ENCODE results near the gene HSPA1A. TPM values are rescaled to one million over a fixed set of nuclear protein-coding genes. Genes with fewer than 3 reads are reported as not detected.

Gene HSPA1A
- polyA plus RNA-seq, 3 donors from 2014 or later = 9.7 to 81.3 (median 22.5) TPM

GRCh38 chr6:31776989-31777666 is 38.2 kb upstream of the HSPA1A start, which contains the start of gene VWA7:
TSS of gene VWA7 (minus strand) at chr6:31777328. CDS start at chr6:31776779, 549 bp downstream.
- H3K4me3 Mint-ChIP-seq = peak within 1 kb of the TSS in 3 of 5 donors; percentile 35 to 56 (median 38)

GRCh38 chr6:31777667-31778050 is 37.7 kb upstream of the HSPA1A start:
- Mint-ChIP-seq H3K27me3 (ENCODE audit: low read depth in 3 of 3) (peaks cover 0 to 2% (median 2%) of the 10 kb centered on the region in 3 donors), H3K4me1 (peaks cover 14 to 27% of the 10 kb centered on the region in 2 donors), H3K4me3 (no peak overlapping the region), H3K9me3 (no peaks in the 10 kb centered on the region), H3K27ac (peak overlapping the region in 4 of 6 donors; percentile 24 to 49 (median 40)), H3K36me3 (peaks cover 0 to 4% (median 0%) of the 10 kb centered on the region in 3 donors)
- no peak for DNase-seq

More at GRCh38 chr6:31776989-31777666, 38.2 kb upstream of the HSPA1A start, which contains the start of gene VWA7:
- Mint-ChIP-seq H3K4me1 (peaks cover 16 to 31% of the 10 kb centered on the region in 2 donors), H3K27ac (peak within 1 kb of the TSS; percentile 24 to 57 (median 42)), H3K27me3 (ENCODE audit: low read depth in 3 of 3) (peaks cover 0 to 2% (median 2%) of the 10 kb centered on the region in 3 donors), H3K9me3 (no peaks in the 10 kb centered on the region), H3K36me3 (peaks cover 0 to 3% (median 0%) of the 10 kb centered on the region in 3 donors)
- peak; percentile 59 to 67 (median 64) for DNase-seq

GRCh38 chr6:31778193-31778592 is 37.1 kb upstream of the HSPA1A start:
- DNase-seq = no peak
- peaks cover 0 to 8% (median 0%) of the 10 kb centered on the region in 3 donors for H3K36me3 Mint-ChIP-seq
- H3K27me3 Mint-ChIP-seq (ENCODE audit: low read depth in 3 of 3) = peaks cover 0 to 4% (median 0%) of the 10 kb centered on the region in 3 donors
- no peaks in the 10 kb centered on the region for H3K9me3 Mint-ChIP-seq
- H3K4me3 Mint-ChIP-seq = no peak overlapping the region
- peaks cover 10 to 22% of the 10 kb centered on the region in 2 donors for H3K4me1 Mint-ChIP-seq
- H3K27ac Mint-ChIP-seq = no peak overlapping the region

- H3K27me3 Mint-ChIP-seq (ENCODE audit: low read depth in 3 of 3) = peaks cover 0 to 4% (median 0%) of the 10 kb centered on the region in 3 donors
- H3K27ac Mint-ChIP-seq = no peak overlapping the region
- no peak for DNase-seq
- peaks cover 0 to 12% (median 0%) of the 10 kb centered on the region in 3 donors for H3K36me3 Mint-ChIP-seq
- H3K9me3 Mint-ChIP-seq = no peaks in the 10 kb centered on the region
- H3K4me1 Mint-ChIP-seq = peaks cover 10 to 20% of the 10 kb centered on the region in 2 donors
- no peak overlapping the region for H3K4me3 Mint-ChIP-seq
Observed at GRCh38 chr6:31778999-31779885, 36.1 kb upstream of the HSPA1A start.

GRCh38 chr6:31779908-31780307 is 35.4 kb upstream of the HSPA1A start:
- Mint-ChIP-seq H3K9me3 (no peaks in the 10 kb centered on the region), H3K36me3 (peaks cover 0 to 18% (median 4%) of the 10 kb centered on the region in 3 donors), H3K4me1 (peaks cover 10 to 20% of the 10 kb centered on the region in 2 donors), H3K4me3 (no peak overlapping the region), H3K27me3 (ENCODE audit: low read depth in 3 of 3) (peaks cover 0 to 4% (median 0%) of the 10 kb centered on the region in 3 donors), H3K27ac (no peak overlapping the region)
- DNase-seq = no peak

- H3K4me3 Mint-ChIP-seq = no peak overlapping the region
- H3K27ac Mint-ChIP-seq = no peak overlapping the region
- peaks cover 0 to 2% (median 0%) of the 10 kb centered on the region in 3 donors for H3K27me3 Mint-ChIP-seq (ENCODE audit: low read depth in 3 of 3)
- H3K4me1 Mint-ChIP-seq = peaks cover 10 to 16% of the 10 kb centered on the region in 2 donors
- peaks cover 0 to 18% (median 4%) of the 10 kb centered on the region in 3 donors for H3K36me3 Mint-ChIP-seq
- DNase-seq = no peak
- H3K9me3 Mint-ChIP-seq = no peaks in the 10 kb centered on the region
Observed at GRCh38 chr6:31780507-31781243, 34.7 kb upstream of the HSPA1A start.

- Mint-ChIP-seq H3K36me3 (peaks cover 0 to 18% (median 4%) of the 10 kb centered on the region in 3 donors), H3K4me3 (no peak overlapping the region), H3K27ac (no peak overlapping the region), H3K27me3 (ENCODE audit: low read depth in 3 of 3) (peaks cover 0 to 2% (median 0%) of the 10 kb centered on the region in 3 donors), H3K4me1 (peaks cover 10 to 12% of the 10 kb centered on the region in 2 donors), H3K9me3 (no peaks in the 10 kb centered on the region)
- no peak for DNase-seq
Observed at GRCh38 chr6:31781244-31782125, 33.9 kb upstream of the HSPA1A start.

GRCh38 chr6:31782126-31782855 is 33.1 kb upstream of the HSPA1A start:
- Mint-ChIP-seq H3K27me3 (ENCODE audit: low read depth in 3 of 3) (peaks cover 0 to 2% (median 0%) of the 10 kb centered on the region in 3 donors), H3K27ac (no peak overlapping the region), H3K4me3 (no peak overlapping the region), H3K36me3 (peaks cover 0 to 18% (median 4%) of the 10 kb centered on the region in 3 donors), H3K4me1 (peaks cover 5 to 6% of the 10 kb centered on the region in 2 donors), H3K9me3 (no peaks in the 10 kb centered on the region)
- DNase-seq = no peak

- no peak for DNase-seq
- Mint-ChIP-seq H3K27me3 (ENCODE audit: low read depth in 3 of 3) (peaks cover 0 to 2% (median 0%) of the 10 kb centered on the region in 3 donors), H3K36me3 (peaks cover 0 to 22% (median 10%) of the 10 kb centered on the region in 3 donors), H3K9me3 (no peaks in the 10 kb centered on the region), H3K4me3 (no peak overlapping the region), H3K27ac (peak overlapping the region in 1 of 6 donors; percentile 46), H3K4me1 (no peaks in the 10 kb centered on the region)
Observed at GRCh38 chr6:31784098-31784925, 31.0 kb upstream of the HSPA1A start.

GRCh38 chr6:31785475-31785874 is 29.9 kb upstream of the HSPA1A start:
- no peaks in the 10 kb centered on the region for H3K9me3 Mint-ChIP-seq
- peaks cover 0 to 4% (median 2%) of the 10 kb centered on the region in 3 donors for H3K27me3 Mint-ChIP-seq (ENCODE audit: low read depth in 3 of 3)
- peaks cover under 1 to 25% (median 10%) of the 10 kb centered on the region in 3 donors for H3K36me3 Mint-ChIP-seq
- H3K27ac Mint-ChIP-seq = no peak overlapping the region
- no peak overlapping the region for H3K4me3 Mint-ChIP-seq
- no peak for DNase-seq
- no peaks in the 10 kb centered on the region for H3K4me1 Mint-ChIP-seq

- peak overlapping the region in 4 of 6 donors; percentile 25 to 88 (median 62) for H3K27ac Mint-ChIP-seq
- H3K4me1 Mint-ChIP-seq = peaks cover 21 to 25% of the 10 kb centered on the region in 2 donors
- no peak for DNase-seq
- no peaks in the 10 kb centered on the region for H3K9me3 Mint-ChIP-seq
- peaks cover 0 to 5% (median 3%) of the 10 kb centered on the region in 3 donors for H3K27me3 Mint-ChIP-seq (ENCODE audit: low read depth in 3 of 3)
- peak overlapping the region in 2 of 5 donors; percentile 5 to 35 for H3K4me3 Mint-ChIP-seq
- peaks cover 8 to 17% (median 14%) of the 10 kb centered on the region in 3 donors for H3K36me3 Mint-ChIP-seq
Observed at GRCh38 chr6:31791324-31792089, 23.8 kb upstream of the HSPA1A start.
